ENCODE measurements around the gene XPNPEP1.
"Not testable (repeated sequence)": the region's sequence is repeated elsewhere in the genome, so short reads cannot be mapped to it uniquely, and the experiment has no call there.

The XPNPEP1 gene

GRCh38 chr10:109924967-109925620 is 1.8 kb upstream of the XPNPEP1 start:
- DNase-seq (ENCODE audit: low read depth in 3 of 3, low spot score in 1 of 3), result no peak

GRCh38 chr10:109924087-109924486 is 776 bp upstream of the XPNPEP1 start:
- no peak for DNase-seq (ENCODE audit: low read depth in 3 of 3, low spot score in 1 of 3)

- no peak for DNase-seq (ENCODE audit: low read depth in 3 of 3, low spot score in 1 of 3)
These were observed 844 bp downstream of the XPNPEP1 start for GRCh38 chr10:109922358-109922975.

GRCh38 chr10:109920016-109920415 is 3.3 kb downstream of the XPNPEP1 start:
- DNase-seq (ENCODE audit: low read depth in 3 of 3, low spot score in 1 of 3), result no peak

- no peak for DNase-seq (ENCODE audit: low read depth in 3 of 3, low spot score in 1 of 3)
These were observed 4.1 kb downstream of the XPNPEP1 start for GRCh38 chr10:109919220-109919619.

- DNase-seq (ENCODE audit: low read depth in 3 of 3, low spot score in 1 of 3), result not testable (repeated sequence)
These were observed 4.6 kb downstream of the XPNPEP1 start for GRCh38 chr10:109918707-109919106.

GRCh38 chr10:109915566-109915965 is 7.7 kb downstream of the XPNPEP1 start:
- no peak for DNase-seq (ENCODE audit: low read depth in 3 of 3, low spot score in 1 of 3)

GRCh38 chr10:109914966-109915365 is 8.3 kb downstream of the XPNPEP1 start:
- no peak for DNase-seq (ENCODE audit: low read depth in 3 of 3, low spot score in 1 of 3)

GRCh38 chr10:109913306-109913892 is 9.9 kb downstream of the XPNPEP1 start:
- DNase-seq (ENCODE audit: low read depth in 3 of 3, low spot score in 1 of 3), result no peak

GRCh38 chr10:109912335-109913281 is 10.7 kb downstream of the XPNPEP1 start:
- DNase-seq (ENCODE audit: low read depth in 3 of 3, low spot score in 1 of 3), result no peak

GRCh38 chr10:109911903-109912302 is 11.4 kb downstream of the XPNPEP1 start:
- DNase-seq (ENCODE audit: low read depth in 3 of 3, low spot score in 1 of 3), result no peak

- DNase-seq (ENCODE audit: low read depth in 3 of 3, low spot score in 1 of 3), result no peak
These were observed 17.0 kb downstream of the XPNPEP1 start for GRCh38 chr10:109906316-109906715.

- no peak for DNase-seq (ENCODE audit: low read depth in 3 of 3, low spot score in 1 of 3)
These were observed 18.9 kb downstream of the XPNPEP1 start for GRCh38 chr10:109904397-109904796.

GRCh38 chr10:109902992-109903947 is 20.0 kb downstream of the XPNPEP1 start:
- no peak for DNase-seq (ENCODE audit: low read depth in 3 of 3, low spot score in 1 of 3)

- DNase-seq (ENCODE audit: low read depth in 3 of 3, low spot score in 1 of 3), result no peak
These were observed 23.7 kb downstream of the XPNPEP1 start for GRCh38 chr10:109899356-109900331.

- DNase-seq (ENCODE audit: low read depth in 3 of 3, low spot score in 1 of 3), result no peak
These were observed 24.5 kb downstream of the XPNPEP1 start for GRCh38 chr10:109898666-109899355.

GRCh38 chr10:109898007-109898406 is 25.3 kb downstream of the XPNPEP1 start:
- no peak for DNase-seq (ENCODE audit: low read depth in 3 of 3, low spot score in 1 of 3)

- DNase-seq (ENCODE audit: low read depth in 3 of 3, low spot score in 1 of 3), result no peak
These were observed 27.5 kb downstream of the XPNPEP1 start for GRCh38 chr10:109895848-109896247.
